Esophagus squamous epithelium (tissue), 5 donors: ENCODE measurements around the gene SYNPR. TPM values are rescaled to one million over a fixed set of nuclear protein-coding genes. Genes with fewer than 3 reads are reported as not detected.
"Not testable (repeated sequence)": the region's sequence is repeated elsewhere in the genome, so short reads cannot be mapped to it uniquely, and the experiment has no call there.

Experiments used
- DNase-seq: peaks from one replicate; lab custom pipeline; 2025; lab: John Stamatoyannopoulos, UW
- H3K27ac ChIP-seq, 4 donors: fragments of 200-600 bp; sonication (generic); one replicate each; pipeline ENCODE4 v1.5.1; 2016 to 2019; ENCODE audit warnings: mild to moderate bottlenecking in 1 of 4
- H3K27me3 ChIP-seq, 4 donors: fragments of 200-600 bp; sonication (generic); 1 replicate in 3 of 4; 2 replicates in 1 of 4; pipeline versions ENCODE4 v1.5.1 to v1.6.0; 2017 to 2021; ENCODE audit warnings: antibody characterized with exemption in 1 of 4
- H3K36me3 ChIP-seq, 3 donors: fragments of 200-600 bp; sonication (generic); one replicate each; pipeline ENCODE4 v1.5.1; 2016 to 2019
- H3K4me1 ChIP-seq, 3 donors: fragments of 200-600 bp; sonication (generic); one replicate each; pipeline ENCODE4 v1.5.1; 2017 to 2019
- H3K4me3 ChIP-seq, 4 donors: fragments of 200-600 bp; sonication (generic); 1 replicate in 3 of 4; 2 replicates in 1 of 4; pipeline ENCODE4 v1.5.1; 2016 to 2019; ENCODE audit warnings: mild to moderate bottlenecking in 2 of 4, moderate library complexity in 1 of 4
- H3K9me3 ChIP-seq, 3 donors: fragments of 200-600 bp; sonication (generic); one replicate each; pipeline ENCODE4 v1.5.1; 2016 to 2019
- CTCF ChIP-seq, 6 experiments: fragments of 450-650 bp in 4 of 6; fragments of 200-600 bp in 2 of 6; sonication (generic) in 2 of 6; IDR thresholded peaks; one replicate each; pipeline ENCODE4 v1.5.1; 2016 to 2019; ENCODE audit warnings: antibody characterized with exemption in 6 of 6, mild to moderate bottlenecking in 4 of 6, moderate library complexity in 4 of 6
- POLR2A ChIP-seq, 4 donors: fragments of 450-650 bp; IDR thresholded peaks; one replicate each; pipeline ENCODE4 v1.6.1; 2017; ENCODE audit warnings: antibody characterized with exemption in 4 of 4, mild to moderate bottlenecking in 4 of 4, moderate library complexity in 3 of 4
- WGBS, 2 donors: methylation state at CpG; one replicate each; pipeline ENCODE4 v1.1.5; 2018; 5-methylcytosine and 5-hydroxymethylcytosine counted together
- intact Hi-C: fragments of 100-400 bp; cut with DNase I; formaldehyde crosslinking; loops from one replicate; pipeline ENCODE4 v1.15.0; 2022
- total RNA-seq, 4 donors: library from RNA; depleted of rRNA; stranded (reverse); fragments of >200 nt; gene quantifications; one replicate each; pipeline ENCODE4 v1.1.0, GENCODE V29; 2016
- donor health status: DM: yes; HTN: yes; CAD: no.

SYNPR gene
- total RNA-seq, 4 donors from 2014 or later = not detected

- TF ChIP-seq POLR2A (IDR thresholded peaks at IDR 0.05) = no peak
- no peak for TF ChIP-seq CTCF (IDR thresholded peaks at IDR 0.05)
- H3K4me3 ChIP-seq = no peak overlapping the region
- WGBS, 2 donors = 20 to 24% methylated on average over 7 of the region's 7 CpGs
- peaks cover 0 to 4% (median 0%) of the 10 kb centered on the region in 4 donors for H3K27me3 ChIP-seq
- no peaks in the 10 kb centered on the region for H3K36me3 ChIP-seq
- no peaks in the 10 kb centered on the region for H3K4me1 ChIP-seq
- DNase-seq = no peak
- no peaks in the 10 kb centered on the region for H3K9me3 ChIP-seq
- intact Hi-C loops = no loop called here
- H3K27ac ChIP-seq = no peak overlapping the region
Observed at GRCh38 chr3:63251499-63251898, 26.6 kb upstream of the SYNPR start.

- H3K4me3 ChIP-seq, H3K36me3 ChIP-seq, DNase-seq, H3K4me1 ChIP-seq, intact Hi-C loops, H3K27me3 ChIP-seq, H3K27ac ChIP-seq, H3K9me3 ChIP-seq: not testable (repeated sequence)
- 76 to 91% methylated on average over 5 to 7 of the region's 9 CpGs for WGBS, 2 donors
Observed at GRCh38 chr3:63255819-63256218, 22.3 kb upstream of the SYNPR start.

- TF ChIP-seq POLR2A (IDR thresholded peaks at IDR 0.05) (no peak), CTCF (IDR thresholded peaks at IDR 0.05) (no peak)
- Histone ChIP-seq H3K27me3 (no peaks in the 10 kb centered on the region), H3K27ac (no peak overlapping the region), H3K9me3 (no peaks in the 10 kb centered on the region), H3K4me3 (no peak overlapping the region), H3K4me1 (no peaks in the 10 kb centered on the region), H3K36me3 (no peaks in the 10 kb centered on the region)
- 56 to 57% methylated on average over 12 of the region's 12 CpGs for WGBS, 2 donors
- DNase-seq = no peak
- intact Hi-C loops = no loop called here
Observed at GRCh38 chr3:63264716-63265115, 13.4 kb upstream of the SYNPR start.

GRCh38 chr3:63274359-63274758 lies 3.7 kb upstream of the SYNPR start:
- no peak overlapping the region for H3K27ac ChIP-seq
- DNase-seq = no peak
- TF ChIP-seq CTCF (IDR thresholded peaks at IDR 0.05) (no peak), POLR2A (IDR thresholded peaks at IDR 0.05) (no peak)
- H3K27me3 ChIP-seq = peaks cover 0 to 40% (median 12%) of the 10 kb centered on the region in 4 donors
- H3K4me1 ChIP-seq = peaks cover 0 to 13% (median 0%) of the 10 kb centered on the region in 3 donors
- intact Hi-C loops = no loop called here
- no peaks in the 10 kb centered on the region for H3K36me3 ChIP-seq
- H3K9me3 ChIP-seq = no peaks in the 10 kb centered on the region
- WGBS, 2 donors = 88 to 92% methylated on average over 1 of the region's 1 CpG
- no peak overlapping the region for H3K4me3 ChIP-seq

- Histone ChIP-seq H3K27ac (no peak overlapping the region), H3K9me3 (no peaks in the 10 kb centered on the region), H3K27me3 (peaks cover 0 to 65% (median 12%) of the 10 kb centered on the region in 4 donors), H3K36me3 (no peaks in the 10 kb centered on the region), H3K4me1 (peaks cover 0 to 14% (median 0%) of the 10 kb centered on the region in 3 donors), H3K4me3 (peak overlapping the region in 1 of 4 donors; percentile 7)
- WGBS, 2 donors = 2 to 10% methylated on average over 17 to 22 of the region's 22 CpGs
- DNase-seq = no peak
- intact Hi-C loops = no loop called here
- TF ChIP-seq POLR2A (IDR thresholded peaks at IDR 0.05) = no peak
- TF ChIP-seq CTCF (IDR thresholded peaks at IDR 0.05) = no peak
Observed at GRCh38 chr3:63279005-63279841, 1.1 kb downstream of the SYNPR start.
